Fibroblast of villous mesenchyme (primary cell): ENCODE data around the gene DNAJB9. TPM values are rescaled to one million over a fixed set of nuclear protein-coding genes. Genes with fewer than 3 reads are reported as not detected.

Experiments used
- DNase-seq: peaks from one replicate; pipeline ENCODE4 v3.0.0-alpha.2; 2010; ENCODE audit warnings: low read depth
- H3K4me3 ChIP-seq: 2 replicates; pipeline ENCODE4 v1.5.1; 2011; ENCODE audit warnings: low read depth, mild to moderate bottlenecking, low read length
- CTCF ChIP-seq: IDR thresholded peaks from 2 replicates; pipeline ENCODE4 v1.5.1; 2012; ENCODE audit warnings: low read depth, mild to moderate bottlenecking, low read length; ENCODE audit not compliant: insufficient read depth
- total RNA-seq: library from RNA; depleted of rRNA; stranded (reverse); fragments of >200 nt; gene quantifications from 2 replicates; pipeline ENCODE4 v1.2.3, GENCODE V29; 2012

Gene DNAJB9
- total RNA-seq, 1 donor, result 41.9 TPM

GRCh38 chr7:108557191-108557590, 12.5 kb upstream of the DNAJB9 start:
- TF ChIP-seq CTCF, result no peak
- DNase-seq, result no peak
- no peak overlapping the region for H3K4me3 ChIP-seq

GRCh38 chr7:108557617-108558016, 12.1 kb upstream of the DNAJB9 start:
- no peak overlapping the region for H3K4me3 ChIP-seq
- DNase-seq, result no peak
- TF ChIP-seq CTCF, result no peak

- TF ChIP-seq CTCF, result no peak
- H3K4me3 ChIP-seq, result no peak overlapping the region
- DNase-seq, result no peak
These were observed 10.4 kb upstream of the DNAJB9 start for GRCh38 chr7:108559253-108559652.

- no peak for TF ChIP-seq CTCF
- H3K4me3 ChIP-seq, result no peak overlapping the region
- DNase-seq, result no peak
These were observed 8.5 kb upstream of the DNAJB9 start for GRCh38 chr7:108561047-108561619.

GRCh38 chr7:108565987-108566386, 3.7 kb upstream of the DNAJB9 start:
- no peak overlapping the region for H3K4me3 ChIP-seq
- TF ChIP-seq CTCF, result no peak
- DNase-seq, result no peak

GRCh38 chr7:108568801-108569380, 783 bp upstream of the DNAJB9 start:
- no peak for TF ChIP-seq CTCF
- H3K4me3 ChIP-seq, result peak overlapping the region; percentile 98
- DNase-seq, result no peak
